NCI-H446 (cell line): ENCODE results near the gene PRKACA.
"Not testable (repeated sequence)": the region's sequence is repeated elsewhere in the genome, so short reads cannot be mapped to it uniquely, and the experiment has no call there.

Source experiments
- DNase-seq, 2 experiments: peaks; one replicate each; lab custom pipeline; 2025; lab: John Stamatoyannopoulos, UW

The PRKACA gene

GRCh38 chr19:14066134-14066533 lies 51.4 kb downstream of the PRKACA start:
- DNase-seq: no peak

DNA sequence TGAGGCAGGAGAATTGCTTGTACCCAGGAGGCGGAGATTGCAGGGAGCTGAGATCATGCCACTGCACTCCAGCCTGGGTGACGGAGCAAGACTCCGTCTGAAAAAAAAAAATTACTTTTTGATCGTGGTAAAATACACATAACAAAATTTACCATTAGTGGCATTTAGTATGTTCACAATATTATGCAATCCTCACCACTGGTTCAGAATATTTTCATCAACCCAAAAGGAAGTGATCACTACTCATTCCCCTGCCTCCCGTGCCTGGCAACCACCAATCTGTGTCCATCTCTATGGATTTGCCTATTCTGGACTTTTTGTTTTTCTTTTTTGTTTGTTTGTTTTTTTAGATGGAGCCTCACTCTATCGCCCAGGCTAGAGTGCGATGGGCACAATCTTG lies 54.5 kb downstream of the PRKACA start:
- DNase-seq: no peak

GRCh38 chr19:14062558-14062855 lies 55.1 kb downstream of the PRKACA start:
- no peak for DNase-seq

DNA sequence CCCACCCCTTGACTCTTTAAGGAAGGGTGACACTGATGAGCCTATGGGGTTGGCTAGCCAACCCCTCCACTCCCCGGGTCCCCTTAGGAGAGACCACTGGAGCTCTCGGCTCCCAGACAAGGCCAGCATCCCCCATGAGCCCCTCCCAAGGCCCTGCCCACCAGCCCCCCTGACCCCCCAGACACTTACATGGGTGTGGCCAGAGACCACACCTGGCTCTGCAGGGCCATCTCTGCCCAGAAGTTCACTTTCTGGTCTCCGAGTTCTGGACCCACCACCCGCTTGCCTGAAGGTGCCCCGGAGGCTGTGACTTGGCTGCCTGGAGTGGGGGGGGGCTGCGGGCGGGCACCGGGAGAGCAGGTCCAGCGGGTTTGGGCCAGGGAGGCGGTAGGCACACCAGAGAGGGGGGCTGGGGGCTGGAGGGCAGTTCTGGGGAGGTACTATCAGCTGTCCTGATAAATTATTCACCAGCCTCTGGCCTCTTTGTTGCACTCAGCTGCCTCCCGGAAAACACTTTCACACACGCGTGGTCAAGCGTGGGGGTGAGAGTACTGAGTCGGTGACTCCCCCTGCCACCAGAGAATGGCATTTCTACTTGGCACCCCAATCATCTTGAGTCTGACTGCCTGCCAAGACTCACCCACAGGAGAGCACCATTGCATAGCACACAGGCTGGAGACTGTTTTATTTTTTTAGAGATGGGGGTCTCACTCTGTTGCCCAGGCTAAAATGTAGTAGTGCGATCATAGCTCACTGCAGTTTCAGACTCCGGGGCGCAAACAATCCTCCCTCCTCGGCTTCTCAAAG lies 55.6 kb downstream of the PRKACA start, which contains the start of gene PALM3:
Gene PALM3, minus strand, starts transcription at position 326 of the 807 bp plus-strand sequence. Its CDS starts 96 bp downstream, at position 230.
- no peak for DNase-seq

DNA sequence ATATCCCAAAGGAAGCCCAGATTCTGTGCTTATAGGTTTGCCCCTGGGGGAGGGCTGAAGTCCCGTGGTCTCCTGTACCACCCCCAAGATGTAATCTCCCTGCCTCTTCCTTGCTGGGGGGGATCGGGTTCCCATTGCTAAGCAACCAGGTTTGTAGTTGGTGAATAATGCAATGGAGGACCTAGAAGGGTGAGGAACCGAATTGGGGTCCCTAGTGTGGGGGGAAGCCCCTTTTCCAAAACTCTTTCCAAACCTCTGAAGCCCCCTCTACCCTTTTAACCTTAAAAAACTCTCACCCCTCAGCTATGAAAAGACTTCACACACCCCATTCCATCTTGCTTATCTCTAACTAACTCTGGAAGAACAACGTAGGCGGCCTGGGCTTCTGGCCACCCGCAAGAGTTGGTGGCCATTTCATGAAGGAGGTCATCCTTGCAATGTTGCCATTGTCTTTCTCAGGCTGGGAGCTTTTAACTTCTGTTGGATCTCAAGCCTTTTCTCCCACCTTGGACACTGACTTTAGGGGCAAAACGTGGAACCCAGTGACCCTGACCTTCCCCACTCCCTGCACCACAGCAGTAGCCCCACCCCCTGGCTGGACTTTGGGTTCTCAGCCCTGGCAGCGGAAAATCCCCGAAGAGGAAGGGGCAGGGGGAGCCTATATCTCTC lies 56.3 kb downstream of the PRKACA start:
- DNase-seq: no peak

GRCh38 chr19:14059652-14060155 lies 57.9 kb downstream of the PRKACA start:
- DNase-seq: no peak

GRCh38 chr19:14059093-14059480 lies 58.5 kb downstream of the PRKACA start:
- DNase-seq: no peak

GRCh38 chr19:14058182-14059092 lies 59.1 kb downstream of the PRKACA start:
- DNase-seq: no peak

DNA sequence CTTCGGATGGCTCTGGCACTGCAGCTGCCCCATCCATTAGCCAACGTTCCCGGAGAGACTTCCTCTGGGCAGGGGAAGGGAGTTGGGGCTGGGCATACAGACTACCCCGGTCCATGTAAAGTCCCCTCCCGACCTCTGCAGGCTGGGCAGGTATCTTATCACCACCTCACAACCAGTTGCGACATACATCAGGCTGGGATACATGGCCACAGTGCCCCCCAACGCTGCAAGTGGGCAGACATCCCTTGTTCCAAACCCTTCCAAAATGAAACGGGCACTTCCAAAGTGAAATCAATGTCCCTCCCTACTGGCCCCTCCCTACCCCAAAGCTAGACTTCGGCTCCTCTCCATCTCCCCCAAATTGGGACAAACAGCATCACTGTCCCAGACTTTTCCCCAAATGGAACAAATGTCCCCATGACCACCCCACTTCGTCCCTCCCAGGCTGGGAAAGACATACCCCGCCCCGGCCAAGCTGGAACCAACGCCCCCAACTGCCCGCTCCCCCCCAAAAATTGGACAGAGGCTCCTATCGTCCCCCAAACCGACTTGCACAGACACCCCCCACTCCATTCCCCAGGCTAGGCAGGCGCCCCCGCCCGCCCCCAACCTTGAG lies 60.7 kb downstream of the PRKACA start:
- DNase-seq: no peak

GRCh38 chr19:14056069-14056666 lies 61.4 kb downstream of the PRKACA start:
- no peak for DNase-seq

DNA sequence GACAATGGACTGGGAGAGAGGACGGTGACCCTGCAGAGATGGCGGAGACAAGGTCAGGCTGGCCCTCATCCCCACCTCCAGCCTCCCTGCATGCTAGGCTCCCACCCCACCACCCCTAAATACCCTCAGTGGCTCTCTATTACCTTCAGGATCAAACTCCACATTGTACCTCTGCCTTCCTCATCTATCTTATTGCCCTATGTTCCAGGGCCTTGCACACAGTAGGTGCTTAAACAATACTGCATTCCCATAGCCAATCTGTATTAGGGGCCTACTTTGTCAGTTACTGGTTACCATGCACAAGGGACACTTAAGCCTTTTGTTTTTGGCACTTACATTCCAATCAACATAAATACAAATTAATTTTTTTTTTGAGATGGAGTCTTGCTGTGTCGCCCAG lies 62.2 kb downstream of the PRKACA start:
- no peak for DNase-seq

DNA sequence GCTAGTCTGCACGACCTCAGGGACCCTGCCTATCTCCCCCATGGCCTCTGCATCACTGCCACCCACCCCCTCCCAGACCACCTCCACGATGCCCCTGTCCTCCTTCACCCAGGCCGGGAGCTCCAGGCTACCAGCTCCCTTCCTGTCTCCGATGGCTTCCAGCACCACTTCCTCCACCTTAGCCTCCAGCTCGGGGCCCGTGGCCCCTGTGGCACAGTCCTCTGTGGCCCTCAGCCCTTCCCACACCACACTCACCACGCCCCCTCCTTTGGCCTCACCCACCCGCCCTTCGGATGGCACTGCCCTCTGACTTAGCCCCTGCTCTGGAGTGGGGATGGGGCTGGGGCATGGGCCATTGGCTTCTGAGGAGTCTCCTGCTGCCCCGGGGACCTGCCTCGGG lies 62.8 kb downstream of the PRKACA start:
- DNase-seq: no peak

- no peak for DNase-seq
These were observed 63.5 kb downstream of the PRKACA start for GRCh38 chr19:14054099-14054498.

GRCh38 chr19:14053500-14053899 lies 64.1 kb downstream of the PRKACA start:
- DNase-seq: no peak

GRCh38 chr19:14053032-14053431 lies 64.5 kb downstream of the PRKACA start:
- DNase-seq: no peak

- no peak for DNase-seq
These were observed 65.1 kb downstream of the PRKACA start for GRCh38 chr19:14052470-14052869.

DNA sequence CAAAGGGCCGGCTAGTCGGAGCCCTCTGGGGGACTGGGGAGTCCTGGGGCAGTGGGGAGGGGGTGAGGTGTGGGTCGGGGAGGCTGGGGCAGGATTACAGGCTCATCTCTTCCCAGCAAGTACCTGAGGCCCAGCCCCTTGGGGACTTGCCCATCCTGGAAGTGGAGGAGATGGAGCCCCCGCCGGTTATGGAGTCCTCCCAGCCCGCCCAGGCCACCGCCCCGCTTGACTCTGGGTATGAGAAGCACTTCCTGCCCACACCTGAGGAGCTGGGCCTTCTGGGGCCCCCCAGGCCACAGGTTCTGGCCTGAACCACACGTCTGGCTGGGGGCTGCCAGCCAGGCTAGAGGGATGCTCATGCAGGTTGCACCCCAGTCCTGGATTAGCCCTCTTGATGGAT lies 65.6 kb downstream of the PRKACA start:
- no peak for DNase-seq

- DNase-seq: not testable (repeated sequence)
These were observed 66.6 kb downstream of the PRKACA start for GRCh38 chr19:14050961-14051360.

- no peak for DNase-seq
These were observed 67.0 kb downstream of the PRKACA start for GRCh38 chr19:14050512-14050911.

GRCh38 chr19:14048443-14049153 lies 69.0 kb downstream of the PRKACA start:
- peak in 1 of 2 experiments; percentile 25 for DNase-seq

GRCh38 chr19:14047866-14048265 lies 69.7 kb downstream of the PRKACA start:
- DNase-seq: not testable (repeated sequence)
